SK-N-SH treated with all-trans-retinoic acid at 6 μM for 48 hours (cell line): Measurements from ENCODE around the gene ZBTB47.

Experiments used
- ATAC-seq: fragments of 200-7000 bp; cut with Tn5 transposase; 3 replicates; pipeline ENCODE4 v1.9.1; 2020; ENCODE audit warnings: mild to moderate bottlenecking, moderate library complexity
- ARNTL ChIP-seq: fragments of 450-650 bp; formaldehyde crosslinking; IDR thresholded peaks from 2 replicates; pipeline ENCODE4 v1.5.0; 2020; ENCODE audit warnings: low read depth, mild to moderate bottlenecking, moderate library complexity, borderline replicate concordance
- BACH2 ChIP-seq: fragments of 250-450 bp; sonication (Bioruptor Pico); IDR thresholded peaks from 2 replicates; pipeline ENCODE4 v1.9.0; 2021; ENCODE audit warnings: mild to moderate bottlenecking, borderline replicate concordance
- CREB5 ChIP-seq: fragments of 250-450 bp; sonication (Bioruptor Pico); IDR thresholded peaks from 2 replicates; pipeline ENCODE4 v1.5.1; 2020; ENCODE audit warnings: low read depth, mild to moderate bottlenecking, moderate library complexity
- CSDC2 ChIP-seq: fragments of 250-450 bp; sonication (Bioruptor Pico); IDR thresholded peaks from 2 replicates; pipeline ENCODE4 v1.5.0; 2020; ENCODE audit warnings: mild to moderate bottlenecking, moderate library complexity
- ESRRG ChIP-seq: fragments of 250-450 bp; sonication (Bioruptor Pico); IDR thresholded peaks from 2 replicates; pipeline ENCODE4 v1.6.1; 2021; ENCODE audit warnings: mild to moderate bottlenecking
- ISL1 ChIP-seq: fragments of 250-450 bp; sonication (Bioruptor Pico); IDR thresholded peaks from 2 replicates; pipeline ENCODE4 v2.1.2; 2022; ENCODE audit warnings: mild to moderate bottlenecking, moderate library complexity
- OSR1 ChIP-seq: fragments of 250-450 bp; sonication (Bioruptor Pico); IDR thresholded peaks from 2 replicates; pipeline ENCODE4 v1.8.0; 2022; ENCODE audit warnings: moderate library complexity, mild to moderate bottlenecking, inconsistent platforms
- PATZ1 ChIP-seq: fragments of 250-450 bp; sonication (Bioruptor Pico); IDR thresholded peaks from 2 replicates; pipeline ENCODE4 v1.8.0; 2020; ENCODE audit warnings: mild to moderate bottlenecking, moderate library complexity, borderline replicate concordance
- PPARA ChIP-seq: fragments of 250-450 bp; sonication (Bioruptor Pico); IDR thresholded peaks from 2 replicates; pipeline ENCODE4 v1.5.0; 2020; ENCODE audit warnings: mild to moderate bottlenecking, borderline replicate concordance
- RARB ChIP-seq: fragments of 250-450 bp; sonication (Bioruptor Pico); IDR thresholded peaks from 2 replicates; pipeline ENCODE4 v1.8.0; 2021; ENCODE audit warnings: mild to moderate bottlenecking, moderate library complexity
- SNAI2 ChIP-seq: fragments of 250-450 bp; sonication (Bioruptor Pico); IDR thresholded peaks from 2 replicates; pipeline ENCODE4 v1.5.0; 2020; ENCODE audit warnings: mild to moderate bottlenecking, moderate library complexity
- TCF4 ChIP-seq: fragments of 250-450 bp; sonication (Bioruptor Pico); IDR thresholded peaks from 2 replicates; pipeline ENCODE4 v1.8.0; 2021; ENCODE audit warnings: mild to moderate bottlenecking, moderate library complexity, borderline replicate concordance
- TOX ChIP-seq: fragments of 250-450 bp; sonication (Bioruptor Pico); IDR thresholded peaks from 2 replicates; pipeline ENCODE4 v1.8.0; 2021; ENCODE audit warnings: mild to moderate bottlenecking, moderate library complexity, borderline replicate concordance
- ZC3H10 ChIP-seq: fragments of 250-450 bp; sonication (Bioruptor Pico); IDR thresholded peaks from 2 replicates; pipeline ENCODE4 v1.5.1; 2021; ENCODE audit warnings: mild to moderate bottlenecking, moderate library complexity
- ZFP3 ChIP-seq: fragments of 250-450 bp; sonication (Bioruptor Pico); IDR thresholded peaks from 2 replicates; pipeline ENCODE4 v1.5.0; 2020; ENCODE audit warnings: mild to moderate bottlenecking, moderate library complexity
- ZFP30 ChIP-seq: fragments of 450-650 bp; formaldehyde crosslinking; IDR thresholded peaks from 2 replicates; pipeline ENCODE4 v1.5.0; 2022; ENCODE audit warnings: mild to moderate bottlenecking, moderate library complexity
- ZNF565 ChIP-seq: fragments of 450-650 bp; formaldehyde crosslinking; conservative IDR thresholded peaks from 2 replicates; pipeline ENCODE4 v1.5.0; 2020; ENCODE audit warnings: low read depth, mild to moderate bottlenecking, moderate library complexity
- ZNF70 ChIP-seq: fragments of 450-650 bp; formaldehyde crosslinking; IDR thresholded peaks from 2 replicates; pipeline ENCODE4 v1.5.0; 2020; ENCODE audit warnings: mild to moderate bottlenecking, moderate library complexity
- ZNF8 ChIP-seq: fragments of 450-650 bp; formaldehyde crosslinking; IDR thresholded peaks from 2 replicates; pipeline ENCODE4 v1.5.0; 2020; ENCODE audit warnings: mild to moderate bottlenecking, moderate library complexity
- TF ChIP-seq, protein P1 (sequence below): fragments of 250-450 bp; sonication (Bioruptor Pico); IDR thresholded peaks from 2 replicates; pipeline ENCODE4 v1.5.1; 2021; ENCODE audit warnings: mild to moderate bottlenecking, moderate library complexity
- TF ChIP-seq, protein P2 (sequence below): fragments of 250-450 bp; sonication (Bioruptor Pico); IDR thresholded peaks from 2 replicates; pipeline ENCODE4 v1.8.0; 2021; ENCODE audit warnings: low read depth, mild to moderate bottlenecking, moderate library complexity, borderline replicate concordance
- TF ChIP-seq, protein P3 (sequence below): fragments of 250-450 bp; sonication (Bioruptor Pico); IDR thresholded peaks from 2 replicates; pipeline ENCODE4 v1.5.0; 2020; ENCODE audit warnings: mild to moderate bottlenecking, moderate library complexity

The ZBTB47 gene

DNA sequence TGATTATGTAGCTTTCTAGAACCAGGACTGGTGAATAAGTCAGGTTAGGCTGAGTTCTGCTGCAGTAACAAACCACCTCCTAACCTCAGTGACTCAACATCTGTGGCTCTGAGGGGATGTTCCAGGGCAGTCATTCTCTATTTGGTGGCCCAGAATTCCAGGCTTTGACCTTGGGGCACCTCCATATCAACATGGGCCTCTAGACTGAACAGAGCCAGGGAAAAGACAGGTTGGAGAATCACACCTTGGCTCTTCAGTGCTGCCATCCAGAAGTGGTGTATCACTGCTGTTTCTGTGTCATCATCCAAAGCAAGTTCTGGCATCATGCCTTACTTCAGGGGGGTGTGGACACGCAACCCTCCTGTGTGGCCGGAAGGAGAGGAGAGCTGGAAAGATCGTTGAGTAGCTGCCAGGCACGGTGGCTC lies 15.3 kb downstream of the ZBTB47 start:
- TF ChIP-seq OSR1 (CRISPR knock-in tag), result no peak
- TF ChIP-seq ZNF70 (CRISPR knock-in tag), result no peak
- no peak for TF ChIP-seq CSDC2 (CRISPR knock-in tag)
- TF ChIP-seq ZNF565, result no peak
- TF ChIP-seq ARNTL (CRISPR knock-in tag), result no peak
- TF ChIP-seq RARB (CRISPR knock-in tag), result no peak
- TF ChIP-seq, all 23 proteins: peak for 0
- no peak for ATAC-seq

GRCh38 chr3:42670051-42670576 lies 16.6 kb downstream of the ZBTB47 start:
- TF ChIP-seq, protein P1, sequence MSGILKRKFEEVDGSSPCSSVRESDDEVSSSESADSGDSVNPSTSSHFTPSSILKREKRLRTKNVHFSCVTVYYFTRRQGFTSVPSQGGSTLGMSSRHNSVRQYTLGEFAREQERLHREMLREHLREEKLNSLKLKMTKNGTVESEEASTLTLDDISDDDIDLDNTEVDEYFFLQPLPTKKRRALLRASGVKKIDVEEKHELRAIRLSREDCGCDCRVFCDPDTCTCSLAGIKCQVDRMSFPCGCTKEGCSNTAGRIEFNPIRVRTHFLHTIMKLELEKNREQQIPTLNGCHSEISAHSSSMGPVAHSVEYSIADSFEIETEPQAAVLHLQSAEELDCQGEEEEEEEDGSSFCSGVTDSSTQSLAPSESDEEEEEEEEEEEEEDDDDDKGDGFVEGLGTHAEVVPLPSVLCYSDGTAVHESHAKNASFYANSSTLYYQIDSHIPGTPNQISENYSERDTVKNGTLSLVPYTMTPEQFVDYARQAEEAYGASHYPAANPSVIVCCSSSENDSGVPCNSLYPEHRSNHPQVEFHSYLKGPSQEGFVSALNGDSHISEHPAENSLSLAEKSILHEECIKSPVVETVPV (CRISPR knock-in tag), result no peak
- no peak for TF ChIP-seq OSR1 (CRISPR knock-in tag)
- TF ChIP-seq RARB (CRISPR knock-in tag), result no peak
- no peak for TF ChIP-seq ISL1
- TF ChIP-seq ZFP30 (CRISPR knock-in tag), result no peak
- no peak for TF ChIP-seq ZNF565
- no peak for TF ChIP-seq CSDC2 (CRISPR knock-in tag)
- no peak for TF ChIP-seq ZNF70 (CRISPR knock-in tag)
- TF ChIP-seq TCF4 (CRISPR knock-in tag), result no peak
- TF ChIP-seq ZNF8 (CRISPR knock-in tag), result no peak
- TF ChIP-seq BACH2 (CRISPR knock-in tag), result no peak
- TF ChIP-seq ZFP3 (CRISPR knock-in tag), result no peak
- TF ChIP-seq, protein P2, sequence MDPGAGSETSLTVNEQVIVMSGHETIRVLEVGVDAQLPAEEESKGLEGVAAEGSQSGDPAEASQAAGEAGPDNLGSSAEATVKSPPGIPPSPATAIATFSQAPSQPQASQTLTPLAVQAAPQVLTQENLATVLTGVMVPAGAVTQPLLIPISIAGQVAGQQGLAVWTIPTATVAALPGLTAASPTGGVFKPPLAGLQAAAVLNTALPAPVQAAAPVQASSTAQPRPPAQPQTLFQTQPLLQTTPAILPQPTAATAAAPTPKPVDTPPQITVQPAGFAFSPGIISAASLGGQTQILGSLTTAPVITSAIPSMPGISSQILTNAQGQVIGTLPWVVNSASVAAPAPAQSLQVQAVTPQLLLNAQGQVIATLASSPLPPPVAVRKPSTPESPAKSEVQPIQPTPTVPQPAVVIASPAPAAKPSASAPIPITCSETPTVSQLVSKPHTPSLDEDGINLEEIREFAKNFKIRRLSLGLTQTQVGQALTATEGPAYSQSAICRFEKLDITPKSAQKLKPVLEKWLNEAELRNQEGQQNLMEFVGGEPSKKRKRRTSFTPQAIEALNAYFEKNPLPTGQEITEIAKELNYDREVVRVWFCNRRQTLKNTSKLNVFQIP (CRISPR knock-in tag), result no peak
- TF ChIP-seq ZC3H10 (CRISPR knock-in tag), result no peak
- TF ChIP-seq ESRRG, result no peak
- TF ChIP-seq, protein P3, sequence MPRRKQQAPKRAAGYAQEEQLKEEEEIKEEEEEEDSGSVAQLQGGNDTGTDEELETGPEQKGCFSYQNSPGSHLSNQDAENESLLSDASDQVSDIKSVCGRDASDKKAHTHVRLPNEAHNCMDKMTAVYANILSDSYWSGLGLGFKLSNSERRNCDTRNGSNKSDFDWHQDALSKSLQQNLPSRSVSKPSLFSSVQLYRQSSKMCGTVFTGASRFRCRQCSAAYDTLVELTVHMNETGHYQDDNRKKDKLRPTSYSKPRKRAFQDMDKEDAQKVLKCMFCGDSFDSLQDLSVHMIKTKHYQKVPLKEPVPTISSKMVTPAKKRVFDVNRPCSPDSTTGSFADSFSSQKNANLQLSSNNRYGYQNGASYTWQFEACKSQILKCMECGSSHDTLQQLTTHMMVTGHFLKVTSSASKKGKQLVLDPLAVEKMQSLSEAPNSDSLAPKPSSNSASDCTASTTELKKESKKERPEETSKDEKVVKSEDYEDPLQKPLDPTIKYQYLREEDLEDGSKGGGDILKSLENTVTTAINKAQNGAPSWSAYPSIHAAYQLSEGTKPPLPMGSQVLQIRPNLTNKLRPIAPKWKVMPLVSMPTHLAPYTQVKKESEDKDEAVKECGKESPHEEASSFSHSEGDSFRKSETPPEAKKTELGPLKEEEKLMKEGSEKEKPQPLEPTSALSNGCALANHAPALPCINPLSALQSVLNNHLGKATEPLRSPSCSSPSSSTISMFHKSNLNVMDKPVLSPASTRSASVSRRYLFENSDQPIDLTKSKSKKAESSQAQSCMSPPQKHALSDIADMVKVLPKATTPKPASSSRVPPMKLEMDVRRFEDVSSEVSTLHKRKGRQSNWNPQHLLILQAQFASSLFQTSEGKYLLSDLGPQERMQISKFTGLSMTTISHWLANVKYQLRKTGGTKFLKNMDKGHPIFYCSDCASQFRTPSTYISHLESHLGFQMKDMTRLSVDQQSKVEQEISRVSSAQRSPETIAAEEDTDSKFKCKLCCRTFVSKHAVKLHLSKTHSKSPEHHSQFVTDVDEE (CRISPR knock-in tag), result no peak
- TF ChIP-seq CREB5 (CRISPR knock-in tag), result no peak
- no peak for ATAC-seq

DNA sequence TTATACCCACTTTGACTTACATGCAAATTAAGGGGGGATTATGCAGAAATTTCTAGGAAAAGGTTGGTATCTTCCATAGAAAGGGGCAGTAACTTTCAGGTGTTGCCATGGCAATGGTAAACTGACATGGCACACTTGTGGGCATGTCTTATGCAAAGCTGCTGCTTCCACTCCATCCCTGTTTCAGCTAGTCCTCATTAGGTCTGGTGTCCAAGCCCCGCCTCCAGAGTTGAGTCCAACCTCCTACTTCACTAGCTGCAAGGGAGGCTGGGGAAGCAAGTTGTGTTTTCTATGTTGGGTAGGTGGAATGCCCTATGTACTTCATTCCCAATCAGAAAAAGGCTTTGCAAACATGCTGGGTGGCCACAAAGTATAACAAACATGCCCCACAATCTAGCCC lies 17.2 kb downstream of the ZBTB47 start:
- ATAC-seq, result no peak
- TF ChIP-seq, protein P1 (CRISPR knock-in tag), result no peak
- TF ChIP-seq, protein P3 (CRISPR knock-in tag), result no peak
- TF ChIP-seq ZNF70 (CRISPR knock-in tag) (no peak), ARNTL (CRISPR knock-in tag) (no peak), TCF4 (CRISPR knock-in tag) (no peak), ESRRG (no peak), TOX (CRISPR knock-in tag) (no peak), PATZ1 (no peak), RARB (CRISPR knock-in tag) (no peak), CREB5 (CRISPR knock-in tag) (no peak), SNAI2 (CRISPR knock-in tag) (no peak), ZC3H10 (CRISPR knock-in tag) (no peak), ZFP30 (CRISPR knock-in tag) (no peak), PPARA (no peak), OSR1 (CRISPR knock-in tag) (no peak)
